RPMI8226 (cell line): ENCODE data around the gene TIAM2.
"Not testable (repeated sequence)": the region's sequence is repeated elsewhere in the genome, so short reads cannot be mapped to it uniquely, and the experiment has no call there.

Experiments
- DNase-seq: peaks from one replicate; pipeline ENCODE4 v3.0.0-alpha.2; 2015

The TIAM2 gene

DNA sequence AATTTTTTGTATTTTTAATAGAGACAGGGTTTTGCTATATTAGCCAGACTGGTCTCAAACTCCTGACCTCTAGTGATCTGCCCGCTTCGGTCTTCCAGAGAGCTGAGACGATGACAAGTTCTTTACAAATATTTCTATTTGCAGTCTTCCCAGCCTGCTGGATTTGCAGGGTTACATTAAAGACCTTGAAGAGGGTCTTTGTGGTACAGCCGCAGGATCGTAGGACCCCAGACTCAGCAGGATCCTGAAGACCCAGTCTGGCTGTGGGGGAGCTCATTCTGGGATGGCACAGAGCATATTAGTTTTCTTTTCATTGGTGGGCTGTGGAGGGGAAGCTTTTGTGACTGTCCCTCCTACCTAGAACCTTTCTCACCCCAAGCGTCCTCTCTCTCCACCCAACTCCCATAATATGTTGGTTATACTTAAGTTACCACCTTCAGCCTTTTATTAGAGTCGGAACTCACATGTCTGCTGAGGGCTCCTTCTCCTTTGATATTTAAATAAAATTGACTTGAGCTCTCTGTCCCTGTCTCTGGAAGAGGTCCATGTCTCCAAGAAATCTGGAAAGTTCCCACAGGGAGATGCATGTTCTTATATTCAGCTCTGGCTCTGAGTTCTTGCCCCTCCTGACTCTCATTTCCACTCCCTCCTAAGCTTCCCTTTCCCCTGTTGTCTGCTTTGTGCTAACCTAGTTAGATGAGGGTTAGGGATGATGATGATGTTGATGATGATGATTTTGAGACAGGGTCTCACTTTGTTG is 72.0 kb downstream of the TIAM2 start:
- DNase-seq, result no peak

GRCh38 chr6:155067956-155068615 is 73.0 kb downstream of the TIAM2 start:
- DNase-seq, result no peak

DNA sequence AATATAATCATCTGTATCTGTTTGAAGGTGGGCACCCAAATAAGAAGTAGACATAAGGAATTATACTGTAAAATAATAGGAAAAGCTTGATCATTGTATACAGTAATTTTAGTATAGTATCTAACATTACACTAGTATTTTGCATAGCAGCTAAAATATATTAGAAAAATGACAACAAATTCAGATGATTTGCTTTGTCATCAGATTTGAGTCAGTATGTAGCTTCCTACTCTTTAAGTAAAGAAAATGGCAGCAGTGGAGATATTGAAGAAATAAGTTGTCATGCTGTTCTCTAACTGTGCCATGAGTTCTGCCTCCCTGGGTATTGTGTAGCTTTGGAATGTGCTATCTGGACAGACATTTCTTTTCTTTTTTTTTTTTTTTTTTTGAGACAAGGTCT is 74.4 kb downstream of the TIAM2 start:
- DNase-seq, result no peak

DNA sequence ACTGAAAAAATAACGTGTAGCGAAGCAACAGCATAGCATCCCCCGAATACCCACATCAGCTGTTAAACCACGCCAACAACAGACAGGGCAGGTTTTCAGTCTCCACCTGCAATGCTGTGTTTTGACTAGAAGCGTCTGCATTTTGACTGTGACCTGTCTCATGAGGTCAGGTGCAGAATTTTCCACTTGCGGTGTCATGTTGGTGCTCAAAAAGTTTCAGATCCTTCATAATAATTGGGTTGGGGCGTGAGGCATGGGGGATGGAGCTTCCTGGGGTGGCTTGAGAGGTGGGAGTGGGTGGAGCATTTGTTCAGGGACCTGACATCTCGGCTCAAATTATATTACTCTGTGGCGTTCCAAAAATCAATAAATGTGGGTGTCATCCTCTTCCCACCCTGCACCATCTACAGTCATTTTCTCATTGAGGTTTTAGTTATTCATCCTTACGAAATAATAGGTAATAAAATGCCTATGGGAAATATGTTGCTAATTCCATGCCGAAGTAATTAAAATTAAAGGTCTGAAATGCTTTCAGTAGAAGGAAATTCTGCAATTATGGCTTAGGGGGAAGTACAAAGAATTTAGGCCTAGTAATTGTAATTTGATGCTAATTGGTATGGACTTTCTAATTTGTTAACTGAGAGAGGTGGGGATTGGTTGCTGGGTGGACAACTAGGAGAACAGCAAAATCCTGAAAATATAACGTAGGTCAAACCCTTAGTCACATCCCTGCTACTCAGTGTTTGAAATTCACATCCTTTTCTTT is 81.0 kb downstream of the TIAM2 start:
- peak; percentile 34 for DNase-seq

DNA sequence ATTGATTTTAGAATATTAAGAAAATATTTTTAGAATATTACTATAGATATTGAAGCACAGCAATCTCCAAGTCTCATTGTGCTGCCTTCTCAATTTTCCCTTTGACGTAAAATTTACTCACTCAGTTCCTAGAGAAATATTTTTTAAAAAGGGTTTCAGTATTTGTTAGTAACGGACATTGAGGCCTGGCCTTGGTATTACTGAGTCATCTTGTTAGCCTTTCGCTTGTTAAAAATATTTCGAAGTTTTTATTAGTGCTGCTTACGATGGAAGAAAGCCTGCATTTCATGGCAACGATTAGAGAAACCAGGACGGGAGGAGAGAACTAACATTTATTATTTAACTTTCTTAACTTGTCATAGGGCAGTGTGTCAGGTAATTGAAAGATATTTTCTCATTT is 82.2 kb downstream of the TIAM2 start:
- DNase-seq, result no peak

GRCh38 chr6:155077784-155078183 is 82.7 kb downstream of the TIAM2 start:
- DNase-seq, result no peak

DNA sequence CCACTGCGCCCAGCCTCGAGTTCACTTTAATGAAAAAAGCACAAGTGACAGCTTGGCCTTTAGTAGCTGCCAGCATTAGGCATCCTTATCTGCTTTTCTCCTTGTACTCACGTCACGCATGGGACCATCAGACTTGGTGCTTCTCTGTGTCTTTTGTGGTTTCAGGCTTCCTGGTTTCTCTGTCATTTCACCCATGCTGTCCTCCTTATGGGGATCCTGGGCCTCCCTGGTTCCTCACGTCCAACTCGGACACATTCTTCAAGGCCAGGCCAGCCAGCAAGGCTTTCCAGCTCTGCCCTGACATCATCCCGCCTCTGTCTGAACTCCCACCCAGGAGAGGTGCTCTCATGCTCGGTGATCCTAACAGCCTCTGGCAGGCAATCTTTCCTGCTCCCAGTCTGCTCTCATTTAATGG is 83.2 kb downstream of the TIAM2 start:
- DNase-seq, result no peak

- no peak for DNase-seq
Measured at GRCh38 chr6:155079985-155080452, 84.9 kb downstream of the TIAM2 start.

GRCh38 chr6:155080881-155081845 is 86.0 kb downstream of the TIAM2 start:
- DNase-seq, result no peak

DNA sequence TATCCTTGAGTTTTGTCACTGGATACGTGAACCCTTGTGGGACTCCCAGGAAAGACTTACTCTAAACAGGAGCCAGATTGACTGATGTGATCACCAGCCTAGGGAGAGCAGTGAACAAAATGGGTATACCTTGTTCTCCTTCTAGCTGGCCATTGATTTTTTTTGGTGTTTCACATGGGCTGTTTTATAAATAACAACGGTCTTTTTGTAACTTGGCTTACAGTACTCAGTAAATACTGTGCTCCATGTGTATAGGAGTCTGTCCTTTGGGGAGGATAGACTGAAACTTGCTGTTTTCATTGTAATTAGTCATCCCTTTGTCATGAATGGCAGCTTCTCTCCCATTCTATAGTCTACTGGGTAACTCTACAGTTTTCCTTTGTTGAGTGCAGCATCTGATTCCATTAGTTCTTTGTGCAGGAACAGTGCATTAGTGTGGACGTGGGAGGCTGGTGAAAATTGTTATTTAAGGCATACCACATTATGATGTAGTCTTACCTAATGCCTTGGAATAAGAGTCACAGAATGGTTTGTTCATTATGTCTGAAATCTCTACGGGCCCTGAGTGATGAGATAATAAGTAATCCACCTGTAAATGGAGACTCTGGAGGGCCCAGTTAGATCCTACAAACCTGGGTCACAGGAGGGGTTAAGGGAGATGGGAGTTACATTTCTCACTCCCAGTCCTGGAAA is 89.5 kb downstream of the TIAM2 start:
- no peak for DNase-seq

- no peak for DNase-seq
Measured at GRCh38 chr6:155085582-155086257, 90.6 kb downstream of the TIAM2 start.

GRCh38 chr6:155088856-155089255 is 93.7 kb downstream of the TIAM2 start:
- DNase-seq, result no peak

DNA sequence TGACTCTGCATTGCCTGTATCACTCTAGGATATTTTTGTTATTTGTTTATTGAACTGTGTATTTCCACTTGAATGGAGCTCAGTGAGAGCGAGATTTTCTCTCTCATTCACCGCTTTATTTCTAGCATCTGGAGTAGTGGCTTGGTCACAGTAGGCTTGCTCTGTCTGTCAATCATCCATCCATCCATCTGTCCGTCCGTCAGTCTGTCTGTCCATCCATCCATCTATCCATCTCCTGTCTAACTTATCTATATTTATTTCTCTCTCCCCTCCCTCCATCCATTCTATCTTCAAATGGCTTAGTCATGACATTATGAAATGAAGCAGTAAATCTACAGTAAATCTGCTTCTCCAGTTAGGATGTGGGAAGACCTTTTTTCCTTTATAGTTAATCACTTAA is 94.6 kb downstream of the TIAM2 start:
- DNase-seq, result no peak

DNA sequence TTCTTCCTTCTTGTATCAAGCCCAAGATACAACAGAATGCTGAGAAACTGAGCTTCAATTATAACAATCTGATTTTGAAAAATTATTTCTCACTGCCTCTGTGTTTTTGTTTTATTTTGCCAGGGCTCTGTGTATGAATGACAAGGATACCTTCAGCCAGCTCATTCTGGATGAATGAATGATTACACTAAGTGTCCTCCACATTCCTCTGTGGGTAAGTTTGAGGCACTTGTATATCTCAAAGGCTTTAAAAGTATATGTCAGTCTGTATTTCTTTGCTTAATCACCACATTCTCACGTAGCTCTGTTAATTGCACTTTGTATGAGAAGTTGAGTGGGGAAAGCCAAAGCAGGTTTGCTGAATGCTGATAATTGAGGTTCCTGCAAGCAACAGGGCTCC is 95.1 kb downstream of the TIAM2 start:
- no peak for DNase-seq

DNA sequence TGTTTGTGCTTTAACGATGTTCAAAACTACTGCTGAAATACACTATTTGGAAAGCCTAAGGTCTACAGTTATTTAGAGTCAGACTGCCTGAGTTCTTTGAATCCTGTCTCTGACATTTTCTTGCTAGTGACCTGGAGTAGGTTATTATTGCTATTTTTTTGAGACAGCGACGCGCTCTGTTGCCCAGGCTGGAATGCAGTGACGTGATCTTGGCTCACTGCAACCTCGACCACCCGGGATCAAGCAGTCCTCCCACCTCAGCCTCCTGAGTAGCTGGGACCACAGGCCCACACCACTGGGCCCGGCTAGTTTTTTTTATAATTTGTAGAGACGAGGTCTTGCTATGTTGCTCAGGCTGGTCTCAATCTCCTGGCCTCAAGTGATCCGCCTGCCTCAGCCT is 96.6 kb downstream of the TIAM2 start:
- no peak for DNase-seq

DNA sequence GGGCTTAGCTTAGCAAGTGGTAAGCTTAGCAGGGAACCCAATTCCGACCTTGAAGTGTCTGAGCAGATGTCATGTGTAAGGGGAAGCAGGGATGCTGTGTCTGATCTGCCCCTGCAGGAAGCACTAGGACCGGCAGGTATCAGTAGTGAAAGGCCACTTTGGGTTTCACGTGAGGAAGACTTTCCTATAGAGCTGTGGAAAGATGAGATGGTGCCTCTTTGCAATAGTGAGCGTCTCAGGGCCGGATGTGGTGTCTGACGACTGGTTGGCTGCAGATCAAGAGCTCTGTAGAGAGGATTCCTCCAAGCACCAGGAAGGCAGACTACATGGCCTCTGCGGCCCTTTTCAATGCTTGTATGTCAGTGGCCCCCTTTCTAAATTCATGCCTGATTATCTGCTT is 98.3 kb downstream of the TIAM2 start:
- peak; percentile 34 for DNase-seq

DNA sequence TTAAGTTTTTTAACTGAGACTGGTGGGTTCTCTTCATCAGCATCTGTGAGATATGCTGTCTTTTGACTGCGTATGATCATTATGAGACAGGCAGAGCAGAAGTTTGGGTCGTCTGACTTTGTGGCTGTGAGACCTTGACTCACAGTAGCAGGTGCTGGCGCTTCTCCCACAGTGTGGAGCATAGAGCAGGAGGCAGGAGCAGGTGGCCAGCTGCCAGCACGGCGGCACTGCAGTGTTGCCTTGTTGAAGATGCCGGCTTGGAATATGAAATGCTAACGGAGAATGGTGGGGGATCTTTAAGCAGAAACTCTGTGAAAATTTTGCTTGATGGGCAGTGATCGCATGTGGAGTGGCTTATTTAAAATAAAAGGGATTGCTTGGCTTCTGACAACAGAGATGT is 105.0 kb downstream of the TIAM2 start:
- no peak for DNase-seq

GRCh38 chr6:155100591-155100990 is 105.5 kb downstream of the TIAM2 start:
- DNase-seq, result no peak

DNA sequence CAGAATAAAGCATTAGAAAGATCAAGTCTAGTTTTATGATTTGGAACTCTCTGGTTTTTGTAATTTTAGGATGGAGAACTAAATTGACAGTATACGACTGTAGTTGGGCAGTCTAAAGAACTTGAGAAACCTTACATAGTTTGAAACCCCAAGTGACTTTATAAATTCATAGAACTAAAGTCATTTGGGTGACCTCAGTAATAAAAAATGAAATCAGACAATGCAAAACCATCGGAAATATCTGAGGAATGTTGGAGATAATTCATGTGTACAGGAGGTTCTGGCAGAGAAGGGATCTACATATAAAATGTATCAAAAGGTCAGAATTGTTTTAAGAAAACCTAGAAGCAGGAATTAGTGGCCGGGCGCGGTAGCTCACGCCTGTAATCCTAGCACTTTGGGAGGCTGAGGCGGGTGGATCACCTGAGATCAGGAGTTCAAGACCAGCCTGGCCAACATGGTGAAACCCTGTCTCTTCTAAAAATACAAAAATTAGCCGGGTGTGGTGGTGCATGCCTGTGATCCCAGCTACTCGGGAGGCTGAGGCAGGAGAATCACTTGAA is 108.0 kb downstream of the TIAM2 start:
- DNase-seq, result not testable (repeated sequence)

- DNase-seq, result no peak
Measured at GRCh38 chr6:155103816-155104366, 108.8 kb downstream of the TIAM2 start.
